HG03575 (cell line): ENCODE data around the gene GLRA3.
"Not testable (repeated sequence)": the region's sequence is repeated elsewhere in the genome, so short reads cannot be mapped to it uniquely, and the experiment has no call there.

Experiments
- ATAC-seq: cut with Tn5 transposase; IDR thresholded peaks from one replicate; pipeline ENCODE4 v1.9.1; 2021; ENCODE audit not compliant: unreplicated experiment, insufficient number of reproducible peaks, low FRiP score; ENCODE audit errors: extremely low read depth

GLRA3 gene

DNA sequence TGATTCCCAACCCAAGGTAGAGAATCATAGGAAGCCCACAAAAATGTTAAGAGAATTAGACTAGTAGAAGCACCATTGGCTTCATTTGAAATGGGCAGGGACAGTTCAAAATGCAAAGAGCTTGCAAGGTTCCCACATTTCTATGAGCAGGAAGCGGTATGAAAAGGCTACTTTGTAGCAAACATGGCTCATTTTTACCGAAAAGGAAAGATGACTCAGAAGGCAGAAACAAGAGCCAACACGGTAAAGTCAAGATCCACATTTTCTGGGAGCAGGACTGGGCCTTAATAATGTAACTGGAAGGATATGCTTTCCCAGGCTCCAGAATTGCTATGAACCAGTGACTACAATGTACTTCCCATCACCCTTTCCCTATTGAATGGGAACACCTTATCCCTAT lies 89.5 kb downstream of the GLRA3 start:
- ATAC-seq = no peak

DNA sequence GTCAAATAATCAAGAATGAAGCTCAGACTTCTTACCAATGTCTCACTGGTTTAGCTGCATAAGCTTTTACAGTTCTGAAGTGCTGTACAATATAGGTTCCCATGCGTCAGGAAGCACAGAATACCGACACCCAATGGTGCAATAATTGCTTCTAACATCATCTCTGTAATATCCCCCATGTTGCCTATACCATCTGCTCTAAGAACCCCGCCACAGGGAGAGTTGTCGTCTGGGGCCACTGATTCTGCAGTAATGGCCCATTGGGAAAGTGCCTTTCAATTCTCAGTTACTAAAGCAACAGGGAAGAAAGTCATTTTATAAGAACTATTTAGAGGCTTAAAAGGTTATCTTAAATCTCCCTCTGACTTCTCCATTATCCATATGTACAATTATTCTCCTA lies 94.9 kb downstream of the GLRA3 start:
- no peak for ATAC-seq

DNA sequence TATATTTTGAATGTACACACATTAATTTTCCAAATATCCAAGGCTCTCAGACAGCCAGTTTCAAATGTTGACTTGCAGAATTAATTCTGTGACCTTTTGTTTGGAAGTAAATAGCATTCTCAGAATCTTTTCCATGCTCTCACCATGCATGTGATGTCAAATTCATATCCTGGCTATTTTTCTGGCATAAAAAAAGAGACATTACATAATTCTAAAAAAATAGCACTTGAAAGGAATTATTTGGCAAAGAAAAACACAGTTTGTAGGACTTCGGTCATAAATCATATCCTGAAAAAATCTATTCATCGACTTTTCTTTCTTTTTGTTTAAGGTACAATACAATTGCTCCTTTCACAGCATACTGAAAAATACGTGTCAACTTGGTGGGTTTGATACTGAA lies 111.2 kb downstream of the GLRA3 start:
- no peak for ATAC-seq

DNA sequence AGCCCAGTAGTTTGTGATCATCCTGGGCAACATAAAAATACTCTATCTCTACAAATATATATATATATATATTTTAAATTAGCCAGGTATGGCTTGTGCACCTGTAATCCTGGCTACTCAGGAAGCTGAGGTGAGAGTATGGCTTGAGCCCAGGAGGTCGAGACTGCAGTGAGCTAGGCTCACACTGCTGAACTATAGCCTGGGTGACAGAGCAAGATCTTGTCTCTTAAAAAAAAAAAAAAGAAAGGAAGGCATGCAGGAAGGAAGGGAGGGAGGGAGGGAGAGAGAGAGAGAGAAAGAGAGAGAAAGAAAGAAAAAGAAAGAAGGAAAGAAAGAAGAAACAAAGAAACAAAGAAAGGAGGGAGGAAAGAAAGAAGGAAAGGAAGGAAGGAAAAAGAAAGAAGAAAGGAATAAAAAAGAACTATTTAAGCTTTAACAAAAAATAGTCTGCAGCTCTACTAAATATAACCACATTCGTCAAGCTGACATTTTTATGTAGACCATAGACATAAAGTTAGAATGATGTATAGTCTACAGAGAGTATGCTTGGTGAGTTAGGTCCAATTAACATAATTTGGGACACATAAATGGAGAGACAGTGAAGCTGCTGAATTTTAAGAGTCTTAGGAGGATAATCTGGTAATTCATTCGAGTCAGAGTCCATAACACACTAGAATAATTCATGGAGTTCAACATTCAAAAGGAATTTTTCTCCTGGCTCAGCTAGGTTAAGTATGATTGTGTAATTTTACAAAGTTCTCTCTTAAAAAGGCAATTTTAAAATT lies 111.9 kb downstream of the GLRA3 start:
- no peak for ATAC-seq

DNA sequence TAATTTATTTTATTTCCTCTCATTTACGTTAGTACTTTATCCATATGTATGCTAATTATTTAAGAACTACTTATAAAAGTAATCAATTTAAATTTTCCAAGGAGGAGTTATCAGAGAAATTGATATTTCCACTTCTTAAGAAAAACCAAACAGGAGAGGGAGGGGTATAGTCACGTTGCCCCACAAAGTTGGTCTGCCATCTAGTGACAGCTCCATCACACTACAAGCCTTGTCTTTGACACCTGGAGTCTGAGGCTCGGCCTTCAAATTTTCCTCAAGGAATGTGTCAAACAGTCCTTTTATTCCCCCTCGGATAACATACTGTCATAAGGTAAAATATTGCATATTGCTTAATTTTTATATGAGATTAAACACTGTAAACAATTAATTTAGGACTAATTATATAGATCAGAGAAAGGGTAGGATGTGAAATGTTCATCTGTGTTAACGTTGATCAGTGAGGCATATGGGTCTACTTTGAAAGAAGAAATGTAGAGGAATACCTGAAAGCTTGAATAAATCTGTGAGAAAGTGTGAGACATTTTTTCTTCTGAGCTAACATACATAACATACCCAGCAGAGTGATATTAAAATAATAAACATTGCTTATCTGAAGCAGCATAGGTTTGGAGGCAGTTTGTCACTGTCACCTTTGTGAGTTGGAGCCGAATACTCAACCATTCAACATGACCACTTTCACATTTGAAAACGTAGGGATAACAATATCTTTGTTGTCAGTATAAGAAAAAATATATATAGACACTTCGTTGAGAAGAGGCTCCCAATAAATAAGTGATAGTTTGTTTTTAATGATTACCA lies 114.4 kb downstream of the GLRA3 start:
- ATAC-seq = peak; percentile 70

DNA sequence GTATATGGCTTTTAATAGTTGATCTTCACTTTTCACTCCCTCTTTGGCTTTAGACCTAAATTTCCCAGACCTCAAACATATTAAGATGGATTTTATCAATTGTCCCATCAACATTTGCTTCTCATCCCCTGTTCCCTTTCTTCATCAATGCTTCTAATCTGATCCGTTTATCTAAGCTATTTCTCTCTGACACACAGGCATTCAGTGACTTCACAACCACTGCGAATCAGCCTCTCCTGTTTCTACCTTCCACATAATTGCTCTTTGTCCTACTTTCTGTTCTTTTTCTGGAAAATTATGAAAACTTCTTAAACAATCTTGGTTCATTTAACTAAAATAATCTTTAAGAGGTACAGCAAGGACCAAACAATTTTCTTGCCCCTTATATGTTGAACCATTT lies 115.2 kb downstream of the GLRA3 start:
- no peak for ATAC-seq

DNA sequence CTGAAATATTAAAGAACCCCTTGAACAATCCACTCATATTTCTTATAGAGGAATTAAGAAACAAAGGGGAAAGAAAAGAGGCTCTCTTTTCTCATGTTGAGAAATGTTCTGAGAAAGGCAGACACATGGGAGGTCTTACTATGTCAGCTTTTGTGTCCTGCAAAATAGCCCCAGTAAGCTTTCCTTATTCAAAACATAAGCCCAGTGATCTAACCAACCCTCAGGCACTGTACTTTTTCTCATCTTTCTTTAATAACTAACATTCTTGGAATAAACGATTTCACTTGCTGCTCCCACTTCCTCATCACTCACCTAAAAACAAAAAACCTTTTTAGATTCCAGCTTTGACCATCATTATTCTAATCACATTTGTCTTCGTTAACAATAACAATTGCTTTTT lies 115.9 kb downstream of the GLRA3 start:
- ATAC-seq = no peak

DNA sequence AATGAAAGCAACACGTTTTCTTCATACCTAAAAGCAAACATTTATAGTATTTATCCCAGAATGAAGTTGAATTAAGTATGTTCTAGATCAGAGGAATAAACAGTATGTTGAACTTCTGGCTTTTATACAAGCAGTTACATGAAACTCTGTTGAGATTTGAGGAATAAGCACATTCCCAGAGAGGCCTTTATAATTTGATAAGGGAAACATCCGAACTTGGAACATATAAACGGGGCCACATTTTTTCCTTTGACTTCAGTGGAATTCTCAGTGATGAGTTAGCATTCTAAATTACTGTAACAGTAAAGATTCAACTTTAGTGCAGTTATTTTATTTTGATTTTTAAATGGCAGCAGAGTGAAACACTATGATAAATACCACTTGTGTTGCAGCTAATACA lies 119.5 kb downstream of the GLRA3 start:
- ATAC-seq = no peak

DNA sequence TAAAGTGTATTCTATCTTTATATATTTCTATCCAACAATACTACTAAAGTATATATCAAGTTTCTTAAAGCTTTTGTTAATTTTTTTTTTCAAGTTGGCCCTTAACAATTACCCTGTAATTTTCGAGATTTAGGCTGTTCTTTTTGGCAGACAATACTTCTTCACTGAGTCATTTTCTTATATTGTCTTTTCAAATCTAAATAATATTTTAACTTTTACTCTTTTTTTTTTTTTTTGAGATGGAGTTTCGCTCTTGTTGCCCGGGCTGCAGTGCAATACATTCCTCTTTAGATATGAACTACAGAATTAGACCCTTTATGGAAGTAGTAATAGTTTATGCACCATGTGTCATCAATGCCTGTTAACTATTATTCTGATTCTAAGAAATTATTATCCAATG lies 120.7 kb downstream of the GLRA3 start:
- ATAC-seq = no peak

DNA sequence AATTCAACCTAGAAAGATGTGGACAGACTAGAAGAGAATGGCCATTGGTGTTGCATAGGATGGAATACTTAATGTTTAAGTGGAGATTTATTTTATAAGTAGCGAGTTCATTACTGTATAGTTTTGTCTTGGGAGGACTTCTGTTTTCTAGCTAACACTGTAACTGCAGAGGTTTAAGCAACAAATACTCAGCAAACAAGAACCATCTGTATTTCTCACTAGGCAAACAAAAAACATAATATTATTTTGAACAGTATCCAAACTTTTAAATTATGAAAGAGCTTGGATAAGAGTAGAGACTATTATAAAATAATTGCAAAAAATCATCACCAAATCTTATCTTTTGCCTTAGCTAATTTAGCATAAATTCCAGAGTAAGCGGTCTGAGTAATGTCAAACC lies 121.1 kb downstream of the GLRA3 start:
- ATAC-seq = no peak

DNA sequence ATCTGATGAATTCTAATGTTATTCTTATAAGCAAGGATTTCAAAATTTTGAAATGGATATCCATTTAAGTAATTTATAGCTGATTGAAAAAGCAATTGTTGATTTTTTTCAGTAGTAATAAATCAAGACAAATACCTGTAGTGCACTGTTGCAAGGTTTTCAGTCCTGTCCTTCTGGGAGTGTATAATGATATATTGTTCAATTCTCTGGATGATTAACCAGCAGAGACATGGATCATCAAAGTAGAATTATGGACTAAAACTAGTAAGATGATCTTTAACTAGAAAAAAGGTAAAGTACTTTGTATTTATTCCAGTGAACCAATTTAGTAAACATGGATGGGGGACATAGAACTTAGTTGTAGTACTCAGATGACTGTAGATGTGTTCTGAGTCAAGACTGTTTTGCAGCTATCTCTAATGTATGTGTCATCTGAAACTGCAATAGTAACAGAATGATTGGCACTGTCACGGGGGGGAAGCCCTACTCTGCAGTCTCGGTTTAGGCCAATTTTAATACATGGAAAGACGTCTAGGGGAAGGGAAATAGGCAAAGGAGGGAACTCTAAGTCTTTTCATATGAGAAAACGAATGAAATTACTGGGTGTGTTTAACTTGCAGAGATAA lies 121.9 kb downstream of the GLRA3 start:
- peak; percentile 98 for ATAC-seq

DNA sequence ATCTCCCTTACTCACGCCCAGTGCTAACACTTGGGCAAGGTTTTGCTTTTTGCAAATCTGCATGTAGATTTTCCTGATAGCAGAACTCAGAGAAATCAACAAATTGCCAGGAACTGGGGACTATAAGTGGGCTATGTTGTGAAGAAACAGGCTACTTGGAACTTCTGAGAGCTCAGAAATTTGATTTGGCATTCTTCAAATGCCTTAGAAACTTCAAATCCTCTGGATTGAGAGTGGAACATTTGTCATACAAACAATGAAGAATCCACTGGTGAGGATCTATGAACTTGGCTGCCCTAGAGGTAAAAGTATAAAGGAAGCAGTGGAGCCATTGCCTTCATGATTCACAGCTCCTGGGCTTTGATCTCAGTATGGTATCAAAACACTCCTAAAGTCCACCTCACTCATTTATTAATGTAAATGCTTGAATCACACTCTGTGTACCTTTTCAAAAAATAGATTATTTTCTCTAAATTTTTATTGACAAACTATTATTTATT lies 126.0 kb downstream of the GLRA3 start:
- ATAC-seq = no peak

DNA sequence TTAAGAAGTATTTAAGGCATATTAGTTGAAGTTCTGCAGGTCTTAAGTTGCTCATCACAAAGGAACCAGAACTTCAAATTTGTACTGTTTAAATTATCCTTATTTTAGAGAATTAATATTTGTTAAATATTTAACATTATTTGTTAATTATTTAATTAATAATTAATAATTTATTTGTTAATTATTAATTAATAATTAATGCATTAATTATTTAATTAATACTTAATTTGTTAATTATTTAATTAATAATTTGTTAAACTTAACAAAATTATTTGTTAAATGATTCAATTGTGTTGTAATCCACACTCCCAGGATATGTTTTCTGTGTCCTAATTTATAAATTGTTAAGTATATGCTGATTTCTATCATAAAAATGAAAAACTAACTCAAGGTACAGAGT lies 129.4 kb downstream of the GLRA3 start:
- no peak for ATAC-seq

DNA sequence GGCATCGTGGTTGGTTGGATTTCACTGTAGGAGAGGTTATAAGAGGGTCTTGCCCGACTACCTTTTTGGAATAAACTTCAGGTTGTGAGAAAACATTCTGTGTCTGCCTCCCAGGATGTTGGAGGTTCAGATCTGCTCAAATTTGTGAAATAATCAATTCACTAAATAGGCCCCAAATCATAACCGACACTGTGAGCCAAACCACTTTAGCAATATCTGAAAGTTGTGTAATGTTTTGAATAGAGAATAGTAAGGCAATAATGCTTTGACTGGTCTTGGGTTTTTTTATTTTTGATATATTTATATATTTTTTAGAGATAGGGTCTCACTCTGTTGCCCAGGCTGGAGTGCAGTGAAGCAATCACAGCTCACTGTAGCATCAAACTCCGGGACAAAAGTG lies 131.2 kb downstream of the GLRA3 start:
- ATAC-seq = no peak

DNA sequence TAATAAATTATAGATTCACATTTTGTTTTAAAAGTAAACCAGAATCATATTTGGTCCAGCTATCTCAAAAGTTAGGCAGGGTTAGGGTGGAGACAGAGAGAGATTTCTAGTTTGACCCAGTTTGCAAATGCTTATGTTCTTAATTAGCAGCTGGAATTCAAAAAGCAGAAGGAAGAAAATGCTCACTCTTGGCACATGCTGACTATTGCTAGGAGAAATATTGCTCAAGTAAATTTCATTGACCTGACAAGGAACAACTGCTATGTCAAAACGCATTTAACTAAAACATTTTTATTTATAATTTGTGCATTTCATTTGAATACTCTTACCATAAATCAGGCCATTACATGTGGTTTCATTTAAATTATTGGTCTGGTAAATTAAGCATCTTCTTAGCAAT lies 131.8 kb downstream of the GLRA3 start:
- ATAC-seq = no peak

DNA sequence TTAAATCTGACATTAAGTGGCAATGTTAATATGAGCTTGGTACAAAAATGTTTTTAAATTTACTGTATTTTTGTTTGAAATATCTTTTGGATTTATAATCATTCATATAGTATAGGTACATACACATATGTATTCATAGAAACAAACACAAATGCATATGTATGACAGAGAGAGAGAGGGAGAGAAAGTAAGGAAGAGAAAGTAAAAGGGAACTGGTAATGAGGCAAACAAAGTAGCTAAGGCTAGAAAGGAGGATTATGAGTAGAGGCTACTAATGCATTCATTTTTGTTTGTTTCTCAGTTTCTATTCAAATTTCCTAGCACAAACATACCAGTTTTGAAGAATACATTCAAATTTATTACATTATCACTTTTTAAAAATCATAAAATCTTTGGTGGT lies 132.4 kb downstream of the GLRA3 start:
- ATAC-seq = no peak

DNA sequence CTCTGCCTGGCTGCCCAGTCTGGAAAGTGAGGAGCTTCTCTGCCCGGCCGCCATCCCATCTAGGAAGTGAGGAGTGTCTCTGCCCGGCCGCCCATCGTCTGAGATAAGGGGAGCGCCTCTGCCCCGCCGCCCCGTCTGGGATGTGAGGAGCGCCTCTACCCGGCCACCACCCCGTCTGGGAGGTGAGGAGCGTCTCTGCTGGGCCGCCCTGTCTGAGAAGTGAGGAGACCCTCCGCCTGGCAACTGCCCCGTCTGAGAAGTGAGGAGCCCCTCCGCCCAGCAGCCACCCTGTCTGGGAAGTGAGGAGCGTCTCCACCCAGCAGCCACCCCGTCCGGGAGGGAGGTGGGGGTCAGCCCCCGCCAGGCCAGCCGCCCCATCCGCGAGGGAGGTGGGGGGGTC lies 137.2 kb downstream of the GLRA3 start:
- ATAC-seq = not testable (repeated sequence)

DNA sequence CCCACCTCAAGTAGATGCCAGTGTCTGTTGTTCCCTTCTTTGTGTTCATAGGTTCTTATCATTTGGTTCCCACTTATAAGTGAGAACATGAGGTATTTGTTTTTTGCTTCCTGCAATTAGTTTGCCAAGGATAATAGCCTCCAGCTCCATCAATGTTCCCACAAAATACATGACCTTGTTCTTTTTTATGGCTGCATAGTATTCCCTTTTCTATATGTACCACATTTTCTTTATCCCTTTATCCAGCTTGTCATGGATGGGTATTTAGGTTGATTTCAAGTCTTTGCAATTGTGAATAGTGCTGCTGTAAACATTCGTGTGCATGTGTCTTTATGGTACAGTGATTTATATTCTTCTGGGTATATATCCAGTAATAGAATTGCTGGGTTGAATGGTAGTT lies 138.4 kb downstream of the GLRA3 start:
- no peak for ATAC-seq

DNA sequence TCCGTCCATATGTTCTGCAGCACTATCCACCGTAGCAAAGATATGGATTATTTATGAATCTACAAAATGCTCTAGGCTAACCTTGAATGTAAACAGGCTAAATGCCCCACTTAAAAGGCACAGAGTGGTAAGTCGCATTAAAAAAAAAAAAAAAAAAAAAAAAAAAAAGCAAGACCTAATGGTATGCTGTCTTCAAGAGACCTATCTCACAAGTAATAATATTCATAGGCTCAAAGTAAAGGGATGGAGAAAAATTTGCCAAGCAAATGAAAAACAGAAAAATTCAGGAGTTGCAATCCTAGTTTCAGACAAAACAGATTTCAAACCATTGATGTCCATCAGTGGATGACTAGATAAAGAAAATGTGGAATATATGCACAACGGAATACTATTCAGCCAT lies 139.4 kb downstream of the GLRA3 start:
- ATAC-seq = no peak

DNA sequence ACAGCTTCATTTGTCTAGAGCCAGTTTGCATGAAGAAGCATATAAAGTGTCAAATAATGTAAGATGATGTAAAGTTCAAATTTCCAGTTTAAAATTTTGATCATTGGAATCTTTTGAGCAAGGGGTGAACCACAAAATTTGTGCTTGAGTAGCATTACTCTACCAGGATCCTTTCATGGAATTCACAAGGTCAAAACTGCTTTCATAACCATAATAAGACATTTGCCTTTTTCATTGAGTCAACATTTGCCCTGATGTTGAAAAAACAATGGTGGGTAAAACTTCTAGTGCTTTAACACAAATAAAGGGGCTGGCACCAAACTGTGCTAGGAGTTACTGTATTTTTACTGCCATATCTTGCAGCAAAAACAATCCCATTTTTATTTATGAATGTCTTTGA lies 142.2 kb downstream of the GLRA3 start:
- ATAC-seq = no peak
